Endothelial cell of umbilical vein (primary cell): ENCODE results near the gene NAV2.

Experiments used
- CTCF ChIP-seq, 2 donors: IDR thresholded peaks; 1 replicate in 1 of 2; 2 replicates in 1 of 2; pipeline ENCODE4 v1.5.1; 2011; ENCODE audit warnings: low read length in 2 of 2, mild to moderate bottlenecking in 2 of 2, moderate library complexity in 2 of 2, control low read depth in 1 of 2, inconsistent platforms in 1 of 2, low read depth in 1 of 2; ENCODE audit not compliant: insufficient read depth in 1 of 2; ENCODE audit errors: extremely low read depth in 1 of 2
- MYC ChIP-seq: IDR thresholded peaks from one replicate; pipeline ENCODE4 v1.6.1; 2011; ENCODE audit warnings: mild to moderate bottlenecking, low read depth, low read length
- POLR2AphosphoS5 ChIP-seq: IDR thresholded peaks from 2 replicates; pipeline ENCODE4 v1.6.1; 2012; ENCODE audit warnings: low read depth, mild to moderate bottlenecking, control low read depth, low read length, moderate library complexity; ENCODE audit not compliant: insufficient read depth

GRCh38 chr11:19703211-19703610 is 9.4 kb upstream of the NAV2 start:
- TF ChIP-seq CTCF (IDR thresholded peaks at IDR 0.05; ENCODE audit: extremely low read depth in 1 of 2, insufficient read depth in 1 of 2, low read depth in 1 of 2, low read length in 2 of 2) (no peak), MYC (no peak), POLR2AphosphoS5 (no peak)
